Adipocyte (in vitro differentiated cells): Measurements from ENCODE around the gene GPN3.

ENCODE experiments used
- DNase-seq: peaks from one replicate; pipeline ENCODE4 v3.0.0-alpha.2; 2015; ENCODE audit warnings: low read depth
- H3K27me3 ChIP-seq: replicated peaks from 2 replicates; pipeline ENCODE4 v1.7.0; 2013; ENCODE audit warnings: mild to moderate bottlenecking, low read length, moderate library complexity; ENCODE audit not compliant: control insufficient read depth, insufficient read depth
- H3K36me3 ChIP-seq: 2 replicates; pipeline ENCODE4 v1.7.0; 2013; ENCODE audit warnings: low read length, mild to moderate bottlenecking, moderate library complexity; ENCODE audit not compliant: control insufficient read depth, insufficient read depth, severe bottlenecking
- H3K4me1 ChIP-seq: 2 replicates; pipeline ENCODE4 v1.7.0; 2013; ENCODE audit warnings: mild to moderate bottlenecking, low read length, moderate library complexity; ENCODE audit not compliant: control insufficient read depth, insufficient read depth
- H3K4me3 ChIP-seq: 2 replicates; pipeline ENCODE4 v1.7.0; 2013; ENCODE audit warnings: mild to moderate bottlenecking, low read length, moderate library complexity
- H3K9ac ChIP-seq: 2 replicates; pipeline ENCODE4 v1.7.0; 2013; ENCODE audit warnings: mild to moderate bottlenecking, low read length, moderate library complexity
- H3K9me3 ChIP-seq: 2 replicates; pipeline ENCODE4 v1.7.0; 2013; ENCODE audit warnings: mild to moderate bottlenecking, low read length, moderate library complexity; ENCODE audit not compliant: control insufficient read depth

Gene GPN3

DNA sequence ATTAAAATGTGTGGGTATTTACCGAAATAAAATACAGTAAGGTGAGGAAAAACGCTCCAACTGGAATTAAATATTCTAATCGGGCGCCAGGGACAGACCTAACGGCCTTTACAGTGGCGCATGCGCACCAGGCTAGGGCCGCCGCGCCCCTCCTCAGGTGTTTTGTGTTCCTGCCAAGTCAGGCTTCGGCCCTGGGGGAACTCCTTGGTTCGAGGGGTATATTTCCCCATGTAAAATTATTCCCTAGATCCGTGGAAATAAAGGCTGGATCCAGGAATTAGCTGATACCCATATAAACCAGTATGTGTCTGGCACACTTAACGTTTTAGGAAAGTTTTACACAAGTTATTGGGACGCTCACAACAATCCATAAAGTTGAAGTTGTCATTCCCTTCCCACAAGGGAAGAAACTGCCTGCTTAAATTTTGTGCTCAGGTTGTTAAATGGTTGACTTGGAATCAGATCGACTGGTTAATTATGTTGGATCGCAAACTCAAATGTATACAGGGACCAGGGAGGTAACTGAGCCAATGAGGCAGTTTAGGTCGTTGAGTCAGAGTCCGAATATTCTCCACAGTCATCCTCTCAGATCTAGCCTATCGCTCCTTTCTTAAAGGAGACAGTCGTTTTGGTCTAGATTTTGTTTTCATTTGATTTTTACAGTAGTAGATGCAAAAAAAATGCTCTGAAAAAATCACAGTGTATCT, 63.9 kb downstream of the GPN3 start:
- Histone ChIP-seq H3K9me3 (no peaks in the 10 kb centered on the region), H3K4me3 (peak overlapping the region; percentile 98), H3K27me3 (no peaks in the 10 kb centered on the region), H3K4me1 (peaks cover 6% of the 10 kb centered on the region), H3K9ac (peak overlapping the region; percentile 94), H3K36me3 (peaks cover 5% of the 10 kb centered on the region)
- DNase-seq: peak; percentile 86

DNA sequence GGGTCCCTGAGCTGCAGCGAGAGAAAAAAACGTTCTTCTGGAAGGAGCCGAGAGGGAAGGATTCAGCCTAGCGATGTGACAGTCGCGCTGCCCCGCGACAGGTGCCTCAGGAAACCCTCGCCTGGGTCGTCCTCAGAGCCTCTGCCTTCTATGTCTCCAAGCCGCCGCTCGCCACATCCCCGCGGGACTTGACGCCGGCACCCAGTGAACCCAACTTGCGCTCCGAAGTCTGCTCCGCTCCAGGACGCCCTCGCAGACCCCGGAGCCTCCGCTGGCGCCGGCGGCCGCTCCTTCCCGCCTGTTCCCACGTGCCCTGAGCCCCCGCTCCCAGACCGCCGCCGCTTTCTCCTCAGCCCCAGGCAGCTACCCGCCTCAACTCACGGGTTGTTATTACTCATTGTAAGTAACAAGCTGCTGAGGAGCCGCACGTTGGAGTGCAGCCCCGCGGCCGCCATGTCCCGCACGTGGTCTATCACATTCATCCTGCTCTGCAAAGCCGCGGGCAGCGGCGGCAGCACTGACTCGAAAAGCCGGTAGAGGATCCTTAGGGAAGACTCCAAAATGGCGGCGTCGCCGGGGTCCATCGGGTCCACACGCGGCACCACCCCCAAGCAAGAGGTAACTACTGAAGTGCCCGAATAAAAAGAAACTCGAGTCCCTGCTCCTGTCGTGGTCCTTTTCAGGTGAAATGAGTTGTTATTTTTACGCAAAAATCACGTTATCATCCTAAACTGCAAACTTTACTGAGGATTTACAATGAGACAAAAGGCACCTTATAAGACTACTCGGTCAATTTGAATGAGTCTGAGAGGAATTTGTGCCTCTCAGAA, 64.7 kb downstream of the GPN3 start, which contains the start of gene ANAPC7:
Gene ANAPC7, minus strand, starts transcription at position 563 of the 830 bp plus-strand sequence. Its CDS starts 81 bp downstream, at position 482.
- Histone ChIP-seq H3K9me3 (no peaks in the 10 kb centered on the region), H3K9ac (peak within 1 kb of the TSS; percentile 94), H3K4me3 (peak within 1 kb of the TSS; percentile 98), H3K36me3 (peaks cover 5% of the 10 kb centered on the region), H3K27me3 (no peaks in the 10 kb centered on the region), H3K4me1 (peaks cover 6% of the 10 kb centered on the region)
- DNase-seq: peak; percentile 97
